HS-5 (cell line): Measurements from ENCODE around the gene LARP4.

Experiments
- DNase-seq: peaks from one replicate; pipeline ENCODE4 v3.0.0-alpha.2; 2012; ENCODE audit warnings: low read depth

Gene LARP4

GRCh38 chr12:50525422-50525821 is 124.7 kb downstream of the LARP4 start:
- DNase-seq = no peak

DNA sequence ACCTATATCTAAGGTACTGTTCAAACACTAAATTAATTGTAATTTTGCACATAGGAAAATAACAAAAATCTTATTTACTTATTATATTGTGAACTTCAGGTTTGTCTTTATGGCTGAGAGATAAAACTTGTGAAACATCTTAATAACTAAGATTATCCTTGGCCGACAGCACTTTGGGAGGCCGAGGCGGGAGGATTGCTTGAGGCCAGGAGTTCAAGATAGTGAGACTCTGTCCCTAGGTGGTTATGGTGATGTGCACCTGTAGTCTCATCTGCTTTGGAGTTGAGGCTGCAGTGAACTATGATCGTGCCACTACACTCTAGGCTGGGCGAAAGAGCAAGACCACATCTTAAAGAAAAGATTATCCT is 126.7 kb downstream of the LARP4 start:
- no peak for DNase-seq

GRCh38 chr12:50528800-50529199 is 128.1 kb downstream of the LARP4 start:
- no peak for DNase-seq

GRCh38 chr12:50529345-50529744 is 128.7 kb downstream of the LARP4 start:
- DNase-seq = no peak
